SK-N-SH (cell line): ENCODE results near the gene SH3BP1. TPM values are rescaled to one million over a fixed set of nuclear protein-coding genes. Genes with fewer than 3 reads are reported as not detected.

Source experiments
- CTCF ChIA-PET: fragments of 300-600, 350-600 bp; formaldehyde crosslinking; extraction: SDS; loops from one replicate; lab custom pipeline; 2021; lab: Yijun Ruan, JAX
- POLR2A ChIA-PET: fragments of 350-600 bp; sonication (Branson Sonifier 250); formaldehyde crosslinking; extraction: SDS; loops from one replicate; lab custom pipeline; 2020; ENCODE audit warnings: antibody characterized with exemption, inconsistent platforms; lab: Yijun Ruan, JAX
- DNase-seq: peaks from one replicate; pipeline ENCODE4 v3.0.0; 2012
- H2AFZ ChIP-seq: fragments of 200-600 bp; sonication (generic); 2 replicates; pipeline ENCODE4 v1.8.1; 2016; ENCODE audit warnings: antibody characterized with exemption, mild to moderate bottlenecking, low read depth
- H3F3A ChIP-seq: fragments of 200-600 bp; sonication (generic); replicated peaks from 2 replicates; pipeline ENCODE3; 2016; ENCODE audit warnings: antibody characterized with exemption, mild to moderate bottlenecking; ENCODE audit not compliant: insufficient read depth
- H3K27ac ChIP-seq, 2 experiments: fragments of 200-500 bp in 1 of 2; fragments of 200-600 bp in 1 of 2; sonication (Bioruptor generic) in 1 of 2; sonication (generic), shearing (Covaris generic) in 1 of 2; 2 replicates each; pipeline versions ENCODE4 v1.5.1 to v1.6.1; 2014 to 2016; ENCODE audit warnings: low read depth in 2 of 2, inconsistent platforms in 1 of 2, low read length in 1 of 2, mild to moderate bottlenecking in 1 of 2, mixed read lengths in 1 of 2
- H3K27me3 ChIP-seq: fragments of 200-600 bp; sonication (generic), shearing (Covaris generic); 2 replicates; pipeline ENCODE4 v1.6.1; 2016; ENCODE audit warnings: mixed run types; ENCODE audit not compliant: insufficient read depth
- H3K36me3 ChIP-seq, 2 experiments: fragments of 200-500 bp in 1 of 2; fragments of 200-600 bp in 1 of 2; sonication (Bioruptor generic) in 1 of 2; sonication (generic) in 1 of 2; replicated peaks in 1 of 2; 2 replicates each; pipeline versions ENCODE3 to v1.5.1; 2014 to 2016; ENCODE audit warnings: low read length in 1 of 2, mild to moderate bottlenecking in 1 of 2; ENCODE audit not compliant: insufficient read depth in 2 of 2, control insufficient read depth in 1 of 2
- H3K4me1 ChIP-seq, 2 experiments: fragments of 200-500 bp in 1 of 2; fragments of 200-600 bp in 1 of 2; sonication (Bioruptor generic) in 1 of 2; sonication (generic), shearing (Covaris generic) in 1 of 2; 2 replicates each; pipeline versions ENCODE4 v1.5.1 to v1.6.1; 2014 to 2016; ENCODE audit warnings: low read depth in 1 of 2, low read length in 1 of 2, mixed run types in 1 of 2; ENCODE audit not compliant: insufficient read depth in 2 of 2, control insufficient read depth in 1 of 2
- H3K4me2 ChIP-seq: fragments of 200-600 bp; sonication (generic), shearing (Covaris generic); 2 replicates; pipeline ENCODE4 v1.6.1; 2017; ENCODE audit warnings: mixed run types
- H3K4me3 ChIP-seq, 2 experiments: fragments of 200-500 bp in 1 of 2; fragments of 200-600 bp in 1 of 2; sonication (Bioruptor generic) in 1 of 2; sonication (generic), shearing (Covaris generic) in 1 of 2; 2 replicates each; pipeline versions ENCODE4 v1.5.1 to v1.8.1; 2014 to 2016; ENCODE audit warnings: low read depth in 2 of 2, inconsistent platforms in 1 of 2, low read length in 1 of 2, mild to moderate bottlenecking in 1 of 2, mixed read lengths in 1 of 2, moderate library complexity in 1 of 2
- H3K79me2 ChIP-seq: fragments of 200-600 bp; sonication (generic); 2 replicates; pipeline ENCODE4 v1.8.1; 2017; ENCODE audit warnings: mild to moderate bottlenecking; ENCODE audit not compliant: insufficient read depth
- H3K9ac ChIP-seq: fragments of 200-600 bp; sonication (generic); 2 replicates; pipeline ENCODE4 v1.6.1; 2017; ENCODE audit warnings: mixed run types
- H3K9me2 ChIP-seq: fragments of 200-600 bp; sonication (generic); 2 replicates; pipeline ENCODE4 v1.6.1; 2017; ENCODE audit warnings: mixed run types
- H3K9me3 ChIP-seq: fragments of 200-600 bp; sonication (generic); 2 replicates; pipeline ENCODE4 v1.6.1; 2017; ENCODE audit warnings: mixed run types, mild to moderate bottlenecking, moderate library complexity
- H4K20me1 ChIP-seq: fragments of 200-600 bp; sonication (generic); 2 replicates; pipeline ENCODE4 v1.6.1; 2017; ENCODE audit warnings: mild to moderate bottlenecking, mixed run types; ENCODE audit not compliant: insufficient read depth
- ELF1 ChIP-seq: IDR thresholded peaks from 2 replicates; pipeline ENCODE4 v1.4.0; 2012
- EP300 ChIP-seq, 2 experiments: IDR thresholded peaks; 2 replicates each; pipeline versions ENCODE4 v1.4.0 to v1.6.1; 2012; ENCODE audit warnings: borderline replicate concordance in 1 of 2, low read depth in 1 of 2, low read length in 1 of 2
- FOXJ3 ChIP-seq: sonication (generic); formaldehyde crosslinking; IDR thresholded peaks from 2 replicates; pipeline ENCODE4 v1.5.1; 2020; ENCODE audit warnings: mild to moderate bottlenecking, missing genetic modification reagents
- GABPA ChIP-seq: IDR thresholded peaks from 2 replicates; pipeline ENCODE4 v1.4.0; 2012; ENCODE audit warnings: low read depth, mild to moderate bottlenecking
- IRF3 ChIP-seq: fragments of 150-350 bp; IDR thresholded peaks from 2 replicates; pipeline ENCODE4 v1.6.1; 2016; ENCODE audit warnings: mild to moderate bottlenecking, low read depth, low read length
- JUND ChIP-seq: IDR thresholded peaks from 2 replicates; pipeline ENCODE4 v1.4.0; 2012
- MXI1 ChIP-seq: IDR thresholded peaks from 2 replicates; pipeline ENCODE4 v1.6.1; 2012; ENCODE audit warnings: mild to moderate bottlenecking, low read depth, low read length, improper control_type of control experiment
- NFIC ChIP-seq: IDR thresholded peaks from 2 replicates; pipeline ENCODE4 v1.4.0; 2012; ENCODE audit warnings: borderline replicate concordance
- NRF1 ChIP-seq: IDR thresholded peaks from 2 replicates; pipeline ENCODE4 v1.6.1; 2012; ENCODE audit warnings: low read depth, mild to moderate bottlenecking, low read length
- POLR2AphosphoS5 ChIP-seq: IDR thresholded peaks from 2 replicates; pipeline ENCODE4 v1.6.1; 2012; ENCODE audit warnings: low read depth, low read length
- TCF12 ChIP-seq: IDR thresholded peaks from 2 replicates; pipeline ENCODE4 v1.4.0; 2012
- TEAD4 ChIP-seq: IDR thresholded peaks from 2 replicates; pipeline ENCODE4 v1.4.0; 2012; ENCODE audit warnings: mild to moderate bottlenecking, borderline replicate concordance; ENCODE audit not compliant: insufficient read depth
- USF2 ChIP-seq: fragments of 150-350 bp; IDR thresholded peaks from 2 replicates; pipeline ENCODE4 v1.6.1; 2017; ENCODE audit warnings: antibody characterized with exemption, low read length, low read depth, borderline replicate concordance
- ZBTB33 ChIP-seq: IDR thresholded peaks from 2 replicates; pipeline ENCODE4 v1.4.0; 2012; ENCODE audit warnings: low read depth, borderline replicate concordance
- WGBS: methylation state at CpG from one replicate; pipeline ENCODE4 v1.1.6; 2017; ENCODE audit warnings: low lambda C conversion rate; 5-methylcytosine and 5-hydroxymethylcytosine counted together
- polyA plus RNA-seq, 3 experiments: library from polyadenylated mRNA; depleted of rRNA; stranded (reverse); fragments of >200 nt; gene quantifications; 2 replicates each; pipeline ENCODE4 v1.2.3, GENCODE V29; 2012

SH3BP1 gene
- polyA plus RNA-seq, 1 of the 3 experiments (the other 2 are of a cell fraction), result 8.9 TPM

- no peak; the same call in 1 of the 2 replicates for TF ChIP-seq ZBTB33
Measured at GRCh38 chr22:37677493-37677974, 38.1 kb downstream of the SH3BP1 start (continued).

- Histone ChIP-seq H3K4me2 (peak overlapping the region; percentile 98), H3K9ac (peak overlapping the region; percentile 65; the same call in 1 of the 2 replicates), H3K9me2 (no peaks in the 10 kb centered on the region), H3K36me3 (peaks cover 17 to 29% of the 10 kb centered on the region in 2 experiments), H3K9me3 (no peaks in the 10 kb centered on the region), H2AFZ (no peak overlapping the region), H3K79me2 (peaks cover 37% of the 10 kb centered on the region), H3F3A (peaks cover 70% of the 10 kb centered on the region), H3K4me1 (peaks cover 16 to 22% of the 10 kb centered on the region in 2 experiments; a peak in 2 of 4 replicates), H3K27ac (peak overlapping the region in 1 of 2 experiments; percentile 94; a peak in 2 of 4 replicates), H3K4me3 (peak overlapping the region in 1 of 2 experiments; percentile 92; a peak in 3 of 4 replicates), H3K27me3 (no peaks in the 10 kb centered on the region)
- 98% methylated on average over 6 of the region's 18 CpGs for WGBS
- no peak for DNase-seq
- POLR2A ChIA-PET, result no interaction called here
- TF ChIP-seq GABPA, result no peak
- no peak for TF ChIP-seq POLR2AphosphoS5
- TF ChIP-seq NFIC, result no peak
- TF ChIP-seq TCF12, result no peak
- TF ChIP-seq, all 33 proteins: peak for 0
- H4K20me1 ChIP-seq, result peaks cover 45% of the 10 kb centered on the region
- CTCF ChIA-PET, result interaction anchor here (1.8 to 44.3 kb wide), 2 partner anchors 17 to 45 kb away, joined by 6 to 898 read pairs; partner anchors contain the start of gene SH3BP1
Measured at GRCh38 chr22:37678372-37678771, 38.9 kb downstream of the SH3BP1 start.

- CTCF ChIA-PET, result interaction anchor here (0.9 to 44.3 kb wide), 7 partner anchors 9 to 118 kb away, joined by 3 to 898 read pairs (median 30); partner anchors contain the start of genes PDXP, SH3BP1 and TRIOBP
Measured at GRCh38 chr22:37679670-37680069, 40.2 kb downstream of the SH3BP1 start.

More at GRCh38 chr22:37679670-37680069, 40.2 kb downstream of the SH3BP1 start:
- POLR2A ChIA-PET, result no interaction called here
- Histone ChIP-seq H3K36me3 (peaks cover 17 to 29% of the 10 kb centered on the region in 2 experiments), H3K9ac (no peak overlapping the region), H3K79me2 (peaks cover 37% of the 10 kb centered on the region), H2AFZ (no peak overlapping the region), H3K27me3 (no peaks in the 10 kb centered on the region), H3K4me2 (no peak overlapping the region), H4K20me1 (peaks cover 45% of the 10 kb centered on the region), H3K9me2 (no peaks in the 10 kb centered on the region), H3K4me3 (no peak overlapping the region), H3K9me3 (no peaks in the 10 kb centered on the region), H3K27ac (peak overlapping the region in 1 of 2 experiments; percentile 94; a peak in 2 of 4 replicates), H3K4me1 (peaks cover 10 to 22% of the 10 kb centered on the region in 2 experiments; a peak in 2 of 4 replicates), H3F3A (peaks cover 59% of the 10 kb centered on the region)
- no peak for DNase-seq
- no peak for TF ChIP-seq TEAD4
- no peak for TF ChIP-seq FOXJ3 (CRISPR knock-in tag)
- TF ChIP-seq ELF1, result no peak
- no peak for TF ChIP-seq JUND
- TF ChIP-seq IRF3, result no peak
- TF ChIP-seq EP300 (IDR thresholded peaks at IDR 0.05; ENCODE audit: borderline replicate concordance in 1 of 2, low read depth in 1 of 2, low read length in 1 of 2), result no peak
- no peak for TF ChIP-seq USF2
- TF ChIP-seq POLR2AphosphoS5, result no peak; the same call in 1 of the 2 replicates
- no peak for TF ChIP-seq NRF1
- no peak for TF ChIP-seq NFIC
- TF ChIP-seq GABPA, result no peak
- TF ChIP-seq MXI1, result no peak
- 91% methylated on average over 8 of the region's 8 CpGs for WGBS
